GM23338 (cell line): ENCODE measurements around the gene FBXO24. TPM values are rescaled to one million over a fixed set of nuclear protein-coding genes. Genes with fewer than 3 reads are reported as not detected.
A peak's percentile ranks its signal among the peaks of the same experiment; 100 is the strongest.

ENCODE experiments used
- ATAC-seq: fragments of 200-7000 bp; cut with Tn5 transposase; 3 replicates; pipeline ENCODE4 v1.9.1; 2020
- DNase-seq: peaks from one replicate; pipeline ENCODE4 v3.0.0-alpha.2; 2015; ENCODE audit warnings: low spot score
- H2AFZ ChIP-seq: fragments of 200-600 bp; sonication (generic); 2 replicates; pipeline ENCODE4 v1.8.0; 2016; ENCODE audit warnings: antibody characterized with exemption, mild to moderate bottlenecking, moderate library complexity
- H3F3A ChIP-seq: fragments of 200-600 bp; sonication (generic); replicated peaks from 2 replicates; pipeline ENCODE4 v1.8.0; 2017; ENCODE audit warnings: antibody characterized with exemption, mixed run types, low read depth
- H3K27ac ChIP-seq: fragments of 200-600 bp; sonication (generic); 2 replicates; pipeline ENCODE4 v1.6.1; 2016; ENCODE audit warnings: low read depth
- H3K27me3 ChIP-seq: fragments of 200-600 bp; sonication (generic); 2 replicates; pipeline ENCODE4 v1.8.0; 2016; ENCODE audit warnings: mild to moderate bottlenecking, mixed run types, moderate library complexity; ENCODE audit not compliant: insufficient read depth
- H3K36me3 ChIP-seq: fragments of 200-600 bp; sonication (generic); 2 replicates; pipeline ENCODE4 v1.8.0; 2016; ENCODE audit warnings: mild to moderate bottlenecking; ENCODE audit not compliant: insufficient read depth
- H3K4me1 ChIP-seq: fragments of 200-600 bp; sonication (generic); 2 replicates; pipeline ENCODE4 v1.8.0; 2016; ENCODE audit warnings: mild to moderate bottlenecking, moderate library complexity; ENCODE audit not compliant: insufficient read depth
- H3K4me2 ChIP-seq: fragments of 200-600 bp; sonication (generic); 2 replicates; pipeline ENCODE4 v1.7.1; 2017; ENCODE audit warnings: mixed run types
- H3K4me3 ChIP-seq: fragments of 200-600 bp; sonication (generic); 2 replicates; pipeline ENCODE4 v1.6.1; 2016; ENCODE audit warnings: mixed run types
- H3K79me2 ChIP-seq: fragments of 200-600 bp; sonication (generic); replicated peaks from 2 replicates; pipeline ENCODE4 v1.8.0; 2017; ENCODE audit warnings: mild to moderate bottlenecking; ENCODE audit not compliant: insufficient read depth
- H3K9me2 ChIP-seq: fragments of 200-600 bp; sonication (generic); 2 replicates; pipeline ENCODE4 v1.8.0; 2017; ENCODE audit not compliant: insufficient read depth
- H4K20me1 ChIP-seq: fragments of 200-600 bp; sonication (generic); replicated peaks from 2 replicates; pipeline ENCODE4 v1.8.0; 2017; ENCODE audit warnings: mild to moderate bottlenecking; ENCODE audit not compliant: insufficient read depth
- H3K27ac Mint-ChIP-seq: 2 replicates; pipeline ENCODE4 v1.8.0; 2020; ENCODE audit warnings: inconsistent platforms, mild to moderate bottlenecking, moderate library complexity, mixed read lengths
- H3K27me3 Mint-ChIP-seq: 3 replicates; pipeline ENCODE4 v1.8.0; 2022; ENCODE audit warnings: low read depth, mild to moderate bottlenecking, moderate library complexity, mixed read lengths, inconsistent platforms; ENCODE audit not compliant: insufficient read depth, poor library complexity
- H3K36me3 Mint-ChIP-seq: 3 replicates; pipeline ENCODE4 v1.8.0; 2021; ENCODE audit warnings: low read depth, mild to moderate bottlenecking, inconsistent platforms, moderate library complexity, mixed read lengths
- H3K4me1 Mint-ChIP-seq: 3 replicates; pipeline ENCODE4 v1.8.0; 2020; ENCODE audit warnings: mild to moderate bottlenecking, inconsistent platforms, mixed read lengths
- H3K4me3 Mint-ChIP-seq: 3 replicates; pipeline ENCODE4 v1.8.0; 2021; ENCODE audit warnings: moderate library complexity, mild to moderate bottlenecking, inconsistent platforms, mixed read lengths
- H3K9me3 Mint-ChIP-seq: 3 replicates; pipeline ENCODE4 v1.8.0; 2020; ENCODE audit warnings: moderate library complexity, mild to moderate bottlenecking, inconsistent platforms, mixed read lengths
- CREB1 ChIP-seq: fragments of 250-450 bp; sonication (Bioruptor Pico); IDR thresholded peaks from 2 replicates; pipeline ENCODE4 v1.5.0; 2020; ENCODE audit warnings: low read depth, mild to moderate bottlenecking, moderate library complexity
- CTCF ChIP-seq, 2 experiments: fragments of 200-600 bp in 1 of 2; sonication (generic) in 1 of 2; conservative IDR thresholded peaks; 2 replicates each; pipeline versions ENCODE4 v1.5.1 to v1.6.1; 2016 to 2017; ENCODE audit warnings: antibody characterized with exemption in 2 of 2, low read depth in 2 of 2, mild to moderate bottlenecking in 2 of 2, moderate library complexity in 1 of 2
- REST ChIP-seq: IDR thresholded peaks from one replicate; pipeline ENCODE4 v1.6.1; 2018; ENCODE audit warnings: antibody characterized with exemption; ENCODE audit not compliant: unreplicated experiment
- ZNF114 ChIP-seq: fragments of 250-450 bp; sonication (Bioruptor Pico); IDR thresholded peaks from 2 replicates; pipeline ENCODE4 v1.5.0; 2020; ENCODE audit warnings: mild to moderate bottlenecking, moderate library complexity
- ZNF462 ChIP-seq: fragments of 250-450 bp; sonication (Bioruptor Pico); IDR thresholded peaks from 2 replicates; pipeline ENCODE4 v1.5.0; 2020; ENCODE audit warnings: mild to moderate bottlenecking, moderate library complexity
- polyA plus RNA-seq: library from polyadenylated mRNA; unstranded; fragments of >200 nt; fragmentation: Nextera tagmentation; extraction: Ambion mirVana; gene quantifications from 2 replicates; pipeline ENCODE4 v1.2.1, GENCODE V29; 2016
- total RNA-seq: library from RNA; depleted of rRNA; stranded (reverse); fragments of >200 nt; shearing (Covaris generic); gene quantifications from 2 replicates; pipeline ENCODE4 v1.2.3, GENCODE V29; 2014

FBXO24 gene
- total and polyA plus RNA-seq, 2 experiments from 2014 or later: 2.1 to 2.4 TPM

- Histone ChIP-seq H3K27ac (no peak overlapping the region), H4K20me1 (no peaks in the 10 kb centered on the region; the same call in 1 of the 2 replicates), H2AFZ (no peak overlapping the region), H3K9me2 (no peaks in the 10 kb centered on the region), H3F3A (0 out of 2 replicates have a peak, but pooled peaks cover 3% of the 10 kb centered on the region), H3K4me1 (peaks cover 19% of the 10 kb centered on the region), H3K4me2 (no peak overlapping the region; the same call in 1 of the 2 replicates), H3K4me3 (no peak overlapping the region), H3K79me2 (no peaks in the 10 kb centered on the region), H3K27me3 (no peaks in the 10 kb centered on the region), H3K36me3 (no peaks in the 10 kb centered on the region; the same call in none of the 2 replicates)
- Mint-ChIP-seq H3K36me3 (peaks cover 11% of the 10 kb centered on the region), H3K4me3 (no peak overlapping the region), H3K27ac (no peak overlapping the region), H3K9me3 (no peaks in the 10 kb centered on the region), H3K27me3 (peaks cover 21% of the 10 kb centered on the region), H3K4me1 (peaks cover 33% of the 10 kb centered on the region)
- DNase-seq: peak; percentile 40
- TF ChIP-seq CTCF (conservative IDR thresholded peaks at IDR 0.05; ENCODE audit: low read depth in 2 of 2) (peak; percentile 51 to 70), ZNF114 (CRISPR knock-in tag) (no peak)
- ATAC-seq: no peak
These were observed 14.0 kb downstream of the FBXO24 start for GRCh38 chr7:100599911-100600729.

GRCh38 chr7:100600730-100601038 is 14.6 kb downstream of the FBXO24 start:
- H3K4me3 Mint-ChIP-seq: no peak overlapping the region
- H3K4me1 Mint-ChIP-seq: peaks cover 34% of the 10 kb centered on the region
- no peak overlapping the region for H3K27ac Mint-ChIP-seq
- H3K4me2 ChIP-seq: no peak overlapping the region; the same call in 1 of the 2 replicates
- no peaks in the 10 kb centered on the region; the same call in 1 of the 2 replicates for H4K20me1 ChIP-seq
- no peak for TF ChIP-seq CTCF (conservative IDR thresholded peaks at IDR 0.05; ENCODE audit: low read depth in 2 of 2)
- no peak for TF ChIP-seq ZNF462 (CRISPR knock-in tag)
- no peak for TF ChIP-seq REST
- TF ChIP-seq CREB1 (CRISPR knock-in tag): no peak
- H3K9me2 ChIP-seq: no peaks in the 10 kb centered on the region
- no peaks in the 10 kb centered on the region for H3K79me2 ChIP-seq
- ATAC-seq: no peak
- peaks cover 11% of the 10 kb centered on the region for H3K36me3 Mint-ChIP-seq
- no peak overlapping the region for H3K27ac ChIP-seq
- H3K36me3 ChIP-seq: no peaks in the 10 kb centered on the region; the same call in none of the 2 replicates
- no peaks in the 10 kb centered on the region for H3K9me3 Mint-ChIP-seq
- peaks cover 24% of the 10 kb centered on the region for H3K27me3 Mint-ChIP-seq
- DNase-seq: no peak
- no peak overlapping the region for H2AFZ ChIP-seq
- H3K27me3 ChIP-seq: peaks cover 4% of the 10 kb centered on the region; the same call in 1 of the 2 replicates
- peaks cover 19% of the 10 kb centered on the region for H3K4me1 ChIP-seq
- no peak overlapping the region for H3K4me3 ChIP-seq
- H3F3A ChIP-seq: 0 out of 2 replicates have a peak, but pooled peaks cover 3% of the 10 kb centered on the region
